WTC11 (cell line): ENCODE measurements around the gene SELENOI. TPM values are rescaled to one million over a fixed set of nuclear protein-coding genes. Genes with fewer than 3 reads are reported as not detected.

Experiments
- ATAC-seq: fragments of 200-7000 bp; cut with Tn5 transposase; 2 replicates; pipeline ENCODE4 v1.10.0; 2021; ENCODE audit warnings: mild to moderate bottlenecking, moderate library complexity
- CTCF ChIA-PET: fragments of 300-600 bp; sonication (Branson Sonifier 250); formaldehyde crosslinking; loops from one replicate; lab custom pipeline; 2021; ENCODE audit warnings: antibody characterized with exemption; lab: Charles Lee
- POLR2A ChIA-PET: fragments of 350-600 bp; sonication (Branson Sonifier 250); formaldehyde crosslinking; loops from one replicate; lab custom pipeline; 2021; ENCODE audit warnings: antibody characterized with exemption; lab: Charles Lee
- DNase-seq: peaks from one replicate; pipeline ENCODE4 v3.0.0; 2021; ENCODE audit warnings: low spot score
- H3K27ac Mint-ChIP-seq: 2 replicates; pipeline ENCODE4 v1.8.0; 2021; ENCODE audit warnings: mixed read lengths
- H3K27me3 Mint-ChIP-seq: 2 replicates; pipeline ENCODE4 v1.8.0; 2021; ENCODE audit warnings: low read depth, mild to moderate bottlenecking, moderate library complexity, mixed read lengths
- H3K36me3 Mint-ChIP-seq: 2 replicates; pipeline ENCODE4 v1.8.0; 2021; ENCODE audit warnings: mixed read lengths
- H3K4me1 Mint-ChIP-seq: 2 replicates; pipeline ENCODE4 v1.8.0; 2022; ENCODE audit warnings: mixed read lengths
- H3K4me3 Mint-ChIP-seq: 2 replicates; pipeline ENCODE4 v1.8.0; 2021; ENCODE audit warnings: mild to moderate bottlenecking, moderate library complexity, mixed read lengths
- H3K9me3 Mint-ChIP-seq: 2 replicates; pipeline ENCODE4 v1.8.0; 2021; ENCODE audit warnings: mixed read lengths
- EMX1 ChIP-seq: fragments of 250-450 bp; sonication (Bioruptor Pico); IDR thresholded peaks from 2 replicates; pipeline ENCODE4 v1.8.0; 2021; ENCODE audit warnings: mild to moderate bottlenecking
- ETV6 ChIP-seq: sonication (generic); formaldehyde crosslinking; IDR thresholded peaks from 2 replicates; pipeline ENCODE4 v1.8.1; 2022; ENCODE audit warnings: mild to moderate bottlenecking, missing genetic modification reagents
- FOXK1 ChIP-seq: sonication (generic); formaldehyde crosslinking; IDR thresholded peaks from 2 replicates; pipeline ENCODE4 v1.8.0; 2022; ENCODE audit warnings: mild to moderate bottlenecking, moderate library complexity, missing genetic modification reagents
- FOXP1 ChIP-seq: sonication (generic); formaldehyde crosslinking; IDR thresholded peaks from 2 replicates; pipeline ENCODE4 v1.8.0; 2022; ENCODE audit warnings: missing genetic modification reagents, mild to moderate bottlenecking, moderate library complexity, borderline replicate concordance
- GABPB1 ChIP-seq: sonication (generic); formaldehyde crosslinking; IDR thresholded peaks from 2 replicates; pipeline ENCODE4 v1.8.1; 2023; ENCODE audit warnings: mild to moderate bottlenecking, missing genetic modification reagents
- KAT7 ChIP-seq: sonication (generic); formaldehyde crosslinking; IDR thresholded peaks from 2 replicates; pipeline ENCODE4 v1.8.1; 2023; ENCODE audit warnings: missing genetic modification reagents, mild to moderate bottlenecking, borderline replicate concordance
- MYBL2 ChIP-seq: sonication (generic); formaldehyde crosslinking; IDR thresholded peaks from 2 replicates; pipeline ENCODE4 v1.8.1; 2023; ENCODE audit warnings: mild to moderate bottlenecking, moderate library complexity, missing genetic modification reagents
- NFYB ChIP-seq: sonication (generic); formaldehyde crosslinking; conservative IDR thresholded peaks from 2 replicates; pipeline ENCODE4 v1.8.0; 2022; ENCODE audit warnings: low read depth, missing genetic modification reagents
- OVOL2 ChIP-seq: fragments of 250-450 bp; sonication (Bioruptor Pico); IDR thresholded peaks from 2 replicates; pipeline ENCODE4 v1.9.0; 2021; ENCODE audit warnings: mild to moderate bottlenecking, borderline replicate concordance
- PRRX2 ChIP-seq: fragments of 250-450 bp; sonication (Bioruptor Pico); IDR thresholded peaks from 2 replicates; pipeline ENCODE4 v1.8.0; 2021; ENCODE audit warnings: mild to moderate bottlenecking
- SMAD3 ChIP-seq: sonication (generic); formaldehyde crosslinking; IDR thresholded peaks from 2 replicates; pipeline ENCODE4 v1.8.0; 2022; ENCODE audit warnings: missing genetic modification reagents, mild to moderate bottlenecking, borderline replicate concordance
- SMAD4 ChIP-seq: sonication (generic); formaldehyde crosslinking; IDR thresholded peaks from 2 replicates; pipeline ENCODE4 v1.8.0; 2022; ENCODE audit warnings: mild to moderate bottlenecking, missing genetic modification reagents
- TP53 ChIP-seq: sonication (generic); formaldehyde crosslinking; IDR thresholded peaks from 2 replicates; pipeline ENCODE4 v1.8.1; 2023; ENCODE audit warnings: mild to moderate bottlenecking, missing genetic modification reagents
- ZBTB21 ChIP-seq: sonication (generic); formaldehyde crosslinking; IDR thresholded peaks from 2 replicates; pipeline ENCODE4 v1.8.1; 2023; ENCODE audit warnings: mild to moderate bottlenecking, missing genetic modification reagents, borderline replicate concordance
- ZNF232 ChIP-seq: sonication (generic); formaldehyde crosslinking; IDR thresholded peaks from 2 replicates; pipeline ENCODE4 v1.8.0; 2022; ENCODE audit warnings: mild to moderate bottlenecking, missing genetic modification reagents
- ZNF416 ChIP-seq: fragments of 250-450 bp; sonication (Bioruptor Pico); IDR thresholded peaks from 2 replicates; pipeline ENCODE4 v1.9.0; 2021; ENCODE audit warnings: mild to moderate bottlenecking, inconsistent platforms
- total RNA-seq: library from RNA; stranded (reverse); gene quantifications from 3 replicates; pipeline ENCODE4 v1.2.3, GENCODE V29; 2021
- TF ChIP-seq, protein P1 (sequence below): sonication (generic); formaldehyde crosslinking; IDR thresholded peaks from 2 replicates; pipeline ENCODE4 v1.8.0; 2022; ENCODE audit warnings: mild to moderate bottlenecking, missing genetic modification reagents
- TF ChIP-seq, protein P2 (sequence below): sonication (generic); formaldehyde crosslinking; IDR thresholded peaks from 2 replicates; pipeline ENCODE4 v1.8.1; 2023; ENCODE audit warnings: mild to moderate bottlenecking, missing genetic modification reagents
- TF ChIP-seq, protein P3 (sequence below): fragments of 250-450 bp; sonication (Bioruptor Pico); IDR thresholded peaks from 2 replicates; pipeline ENCODE4 v1.9.0; 2021; ENCODE audit warnings: mild to moderate bottlenecking
- TF ChIP-seq, protein P4 (sequence below): sonication (generic); formaldehyde crosslinking; IDR thresholded peaks from 2 replicates; pipeline ENCODE4 v1.8.0; 2023; ENCODE audit warnings: missing genetic modification reagents
- TF ChIP-seq, protein P5 (sequence below): sonication (generic); formaldehyde crosslinking; IDR thresholded peaks from 2 replicates; pipeline ENCODE4 v1.8.0; 2022; ENCODE audit warnings: missing genetic modification reagents
- TF ChIP-seq, protein P6 (sequence below): sonication (generic); formaldehyde crosslinking; IDR thresholded peaks from 2 replicates; pipeline ENCODE4 v1.8.1; 2022; ENCODE audit warnings: mild to moderate bottlenecking, missing genetic modification reagents, moderate library complexity, borderline replicate concordance
- TF ChIP-seq, protein P7 (sequence below): sonication (generic); formaldehyde crosslinking; IDR thresholded peaks from 2 replicates; pipeline ENCODE4 v1.8.1; 2023; ENCODE audit warnings: mild to moderate bottlenecking, missing genetic modification reagents, moderate library complexity

The SELENOI gene
- total RNA-seq, 1 experiment from 2014 or later, result 53.1 TPM

DNA sequence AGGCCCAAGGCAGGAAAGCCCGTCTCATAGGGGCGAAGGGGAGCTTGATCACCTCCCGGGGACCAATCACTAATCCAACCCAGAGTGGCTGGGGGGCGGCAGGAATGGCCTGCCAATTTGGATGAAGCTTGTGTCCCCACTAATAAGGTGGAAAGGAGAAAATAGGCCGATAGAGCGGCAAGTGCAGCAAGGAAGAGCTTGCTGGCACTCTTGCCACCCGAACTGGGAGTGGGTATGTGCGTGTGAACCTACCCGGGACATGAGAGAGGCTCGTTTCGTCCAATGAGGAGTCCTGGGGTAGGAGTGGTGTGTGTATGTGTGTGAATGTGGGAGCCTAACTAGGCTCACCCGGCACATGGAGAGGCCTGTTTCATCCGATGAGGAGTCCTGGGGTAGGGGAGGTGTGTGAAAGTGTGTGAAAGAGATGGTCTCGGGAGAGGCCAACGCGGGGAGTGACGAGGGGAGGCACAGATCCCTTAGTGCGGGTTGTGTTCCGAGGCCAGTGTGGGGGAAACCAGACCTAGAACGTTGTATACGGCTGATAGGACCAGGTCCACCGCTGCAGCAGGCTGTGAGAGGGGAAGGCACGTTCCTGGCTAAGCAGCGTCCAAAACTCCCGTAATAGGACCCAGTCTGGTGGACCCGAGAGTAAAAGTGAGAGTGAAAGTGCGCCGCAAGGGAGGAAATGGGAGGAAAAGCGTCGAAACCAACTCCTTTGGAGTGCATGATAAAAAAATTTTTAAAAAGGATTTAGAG lies 47.1 kb upstream of the SELENOI start:
- Mint-ChIP-seq H3K9me3 (peaks cover 3% of the 10 kb centered on the region; the same call in 1 of the 2 replicates), H3K27me3 (no peaks in the 10 kb centered on the region), H3K4me1 (no peaks in the 10 kb centered on the region), H3K36me3 (no peaks in the 10 kb centered on the region; the same call in 1 of the 2 replicates), H3K27ac (no peak overlapping the region), H3K4me3 (no peak overlapping the region)
- ChIA-PET CTCF (interaction anchor here (0.6 to 1.6 kb wide), 6 partner anchors 15 to 148 kb away, joined by 3 to 7 read pairs (median 5); no protein-coding TSS in a partner anchor), POLR2A (interaction anchor here (1.6 to 3.6 kb wide), 2 partner anchors 18 to 55 kb away, joined by 5 to 27 read pairs; partner anchors contain the start of genes HADHA and HADHB)
- no peak for DNase-seq
- ATAC-seq, result peak; percentile 61
- no peak for TF ChIP-seq OVOL2 (CRISPR knock-in tag)
- TF ChIP-seq, protein P1, sequence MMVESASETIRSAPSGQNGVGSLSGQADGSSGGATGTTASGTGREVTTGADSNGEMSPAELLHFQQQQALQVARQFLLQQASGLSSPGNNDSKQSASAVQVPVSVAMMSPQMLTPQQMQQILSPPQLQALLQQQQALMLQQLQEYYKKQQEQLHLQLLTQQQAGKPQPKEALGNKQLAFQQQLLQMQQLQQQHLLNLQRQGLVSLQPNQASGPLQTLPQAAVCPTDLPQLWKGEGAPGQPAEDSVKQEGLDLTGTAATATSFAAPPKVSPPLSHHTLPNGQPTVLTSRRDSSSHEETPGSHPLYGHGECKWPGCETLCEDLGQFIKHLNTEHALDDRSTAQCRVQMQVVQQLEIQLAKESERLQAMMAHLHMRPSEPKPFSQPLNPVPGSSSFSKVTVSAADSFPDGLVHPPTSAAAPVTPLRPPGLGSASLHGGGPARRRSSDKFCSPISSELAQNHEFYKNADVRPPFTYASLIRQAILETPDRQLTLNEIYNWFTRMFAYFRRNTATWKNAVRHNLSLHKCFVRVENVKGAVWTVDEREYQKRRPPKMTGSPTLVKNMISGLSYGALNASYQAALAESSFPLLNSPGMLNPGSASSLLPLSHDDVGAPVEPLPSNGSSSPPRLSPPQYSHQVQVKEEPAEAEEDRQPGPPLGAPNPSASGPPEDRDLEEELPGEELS (CRISPR knock-in tag), result peak; percentile 18; the same call in 1 of the 2 replicates
- TF ChIP-seq, protein P2, sequence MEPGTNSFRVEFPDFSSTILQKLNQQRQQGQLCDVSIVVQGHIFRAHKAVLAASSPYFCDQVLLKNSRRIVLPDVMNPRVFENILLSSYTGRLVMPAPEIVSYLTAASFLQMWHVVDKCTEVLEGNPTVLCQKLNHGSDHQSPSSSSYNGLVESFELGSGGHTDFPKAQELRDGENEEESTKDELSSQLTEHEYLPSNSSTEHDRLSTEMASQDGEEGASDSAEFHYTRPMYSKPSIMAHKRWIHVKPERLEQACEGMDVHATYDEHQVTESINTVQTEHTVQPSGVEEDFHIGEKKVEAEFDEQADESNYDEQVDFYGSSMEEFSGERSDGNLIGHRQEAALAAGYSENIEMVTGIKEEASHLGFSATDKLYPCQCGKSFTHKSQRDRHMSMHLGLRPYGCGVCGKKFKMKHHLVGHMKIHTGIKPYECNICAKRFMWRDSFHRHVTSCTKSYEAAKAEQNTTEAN (CRISPR knock-in tag), result peak; percentile 52; the same call in 1 of the 2 replicates
- TF ChIP-seq SMAD3, result no peak
- TF ChIP-seq ZBTB21 (CRISPR knock-in tag), result no peak
- TF ChIP-seq NFYB (CRISPR knock-in tag), result 0 out of 2 replicates have a peak, but pooled peaks have one; percentile 22
- TF ChIP-seq, protein P3, sequence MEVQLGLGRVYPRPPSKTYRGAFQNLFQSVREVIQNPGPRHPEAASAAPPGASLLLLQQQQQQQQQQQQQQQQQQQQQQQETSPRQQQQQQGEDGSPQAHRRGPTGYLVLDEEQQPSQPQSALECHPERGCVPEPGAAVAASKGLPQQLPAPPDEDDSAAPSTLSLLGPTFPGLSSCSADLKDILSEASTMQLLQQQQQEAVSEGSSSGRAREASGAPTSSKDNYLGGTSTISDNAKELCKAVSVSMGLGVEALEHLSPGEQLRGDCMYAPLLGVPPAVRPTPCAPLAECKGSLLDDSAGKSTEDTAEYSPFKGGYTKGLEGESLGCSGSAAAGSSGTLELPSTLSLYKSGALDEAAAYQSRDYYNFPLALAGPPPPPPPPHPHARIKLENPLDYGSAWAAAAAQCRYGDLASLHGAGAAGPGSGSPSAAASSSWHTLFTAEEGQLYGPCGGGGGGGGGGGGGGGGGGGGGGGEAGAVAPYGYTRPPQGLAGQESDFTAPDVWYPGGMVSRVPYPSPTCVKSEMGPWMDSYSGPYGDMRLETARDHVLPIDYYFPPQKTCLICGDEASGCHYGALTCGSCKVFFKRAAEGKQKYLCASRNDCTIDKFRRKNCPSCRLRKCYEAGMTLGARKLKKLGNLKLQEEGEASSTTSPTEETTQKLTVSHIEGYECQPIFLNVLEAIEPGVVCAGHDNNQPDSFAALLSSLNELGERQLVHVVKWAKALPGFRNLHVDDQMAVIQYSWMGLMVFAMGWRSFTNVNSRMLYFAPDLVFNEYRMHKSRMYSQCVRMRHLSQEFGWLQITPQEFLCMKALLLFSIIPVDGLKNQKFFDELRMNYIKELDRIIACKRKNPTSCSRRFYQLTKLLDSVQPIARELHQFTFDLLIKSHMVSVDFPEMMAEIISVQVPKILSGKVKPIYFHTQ, result no peak
- 0 out of 2 replicates have a peak, but pooled peaks have one; percentile 27 for TF ChIP-seq MYBL2
- TF ChIP-seq, protein P4, sequence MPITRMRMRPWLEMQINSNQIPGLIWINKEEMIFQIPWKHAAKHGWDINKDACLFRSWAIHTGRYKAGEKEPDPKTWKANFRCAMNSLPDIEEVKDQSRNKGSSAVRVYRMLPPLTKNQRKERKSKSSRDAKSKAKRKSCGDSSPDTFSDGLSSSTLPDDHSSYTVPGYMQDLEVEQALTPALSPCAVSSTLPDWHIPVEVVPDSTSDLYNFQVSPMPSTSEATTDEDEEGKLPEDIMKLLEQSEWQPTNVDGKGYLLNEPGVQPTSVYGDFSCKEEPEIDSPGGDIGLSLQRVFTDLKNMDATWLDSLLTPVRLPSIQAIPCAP (CRISPR knock-in tag), result no peak
- no peak for TF ChIP-seq GABPB1 (CRISPR knock-in tag)
- no peak for TF ChIP-seq ETV6
- TF ChIP-seq, protein P5, sequence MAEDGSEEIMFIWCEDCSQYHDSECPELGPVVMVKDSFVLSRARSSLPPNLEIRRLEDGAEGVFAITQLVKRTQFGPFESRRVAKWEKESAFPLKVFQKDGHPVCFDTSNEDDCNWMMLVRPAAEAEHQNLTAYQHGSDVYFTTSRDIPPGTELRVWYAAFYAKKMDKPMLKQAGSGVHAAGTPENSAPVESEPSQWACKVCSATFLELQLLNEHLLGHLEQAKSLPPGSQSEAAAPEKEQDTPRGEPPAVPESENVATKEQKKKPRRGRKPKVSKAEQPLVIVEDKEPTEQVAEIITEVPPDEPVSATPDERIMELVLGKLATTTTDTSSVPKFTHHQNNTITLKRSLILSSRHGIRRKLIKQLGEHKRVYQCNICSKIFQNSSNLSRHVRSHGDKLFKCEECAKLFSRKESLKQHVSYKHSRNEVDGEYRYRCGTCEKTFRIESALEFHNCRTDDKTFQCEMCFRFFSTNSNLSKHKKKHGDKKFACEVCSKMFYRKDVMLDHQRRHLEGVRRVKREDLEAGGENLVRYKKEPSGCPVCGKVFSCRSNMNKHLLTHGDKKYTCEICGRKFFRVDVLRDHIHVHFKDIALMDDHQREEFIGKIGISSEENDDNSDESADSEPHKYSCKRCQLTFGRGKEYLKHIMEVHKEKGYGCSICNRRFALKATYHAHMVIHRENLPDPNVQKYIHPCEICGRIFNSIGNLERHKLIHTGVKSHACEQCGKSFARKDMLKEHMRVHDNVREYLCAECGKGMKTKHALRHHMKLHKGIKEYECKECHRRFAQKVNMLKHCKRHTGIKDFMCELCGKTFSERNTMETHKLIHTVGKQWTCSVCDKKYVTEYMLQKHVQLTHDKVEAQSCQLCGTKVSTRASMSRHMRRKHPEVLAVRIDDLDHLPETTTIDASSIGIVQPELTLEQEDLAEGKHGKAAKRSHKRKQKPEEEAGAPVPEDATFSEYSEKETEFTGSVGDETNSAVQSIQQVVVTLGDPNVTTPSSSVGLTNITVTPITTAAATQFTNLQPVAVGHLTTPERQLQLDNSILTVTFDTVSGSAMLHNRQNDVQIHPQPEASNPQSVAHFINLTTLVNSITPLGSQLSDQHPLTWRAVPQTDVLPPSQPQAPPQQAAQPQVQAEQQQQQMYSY (CRISPR knock-in tag), result no peak
- no peak for TF ChIP-seq SMAD4
- 0 out of 2 replicates have a peak, but pooled peaks have one; percentile 63 for TF ChIP-seq KAT7 (CRISPR knock-in tag)
- TF ChIP-seq TP53 (CRISPR knock-in tag), result no peak
- no peak for TF ChIP-seq ZNF416 (CRISPR knock-in tag)
- no peak for TF ChIP-seq FOXP1 (CRISPR knock-in tag)
- TF ChIP-seq, protein P6, sequence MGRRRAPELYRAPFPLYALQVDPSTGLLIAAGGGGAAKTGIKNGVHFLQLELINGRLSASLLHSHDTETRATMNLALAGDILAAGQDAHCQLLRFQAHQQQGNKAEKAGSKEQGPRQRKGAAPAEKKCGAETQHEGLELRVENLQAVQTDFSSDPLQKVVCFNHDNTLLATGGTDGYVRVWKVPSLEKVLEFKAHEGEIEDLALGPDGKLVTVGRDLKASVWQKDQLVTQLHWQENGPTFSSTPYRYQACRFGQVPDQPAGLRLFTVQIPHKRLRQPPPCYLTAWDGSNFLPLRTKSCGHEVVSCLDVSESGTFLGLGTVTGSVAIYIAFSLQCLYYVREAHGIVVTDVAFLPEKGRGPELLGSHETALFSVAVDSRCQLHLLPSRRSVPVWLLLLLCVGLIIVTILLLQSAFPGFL (CRISPR knock-in tag), result no peak
- TF ChIP-seq FOXK1 (CRISPR knock-in tag), result peak; percentile 51; the same call in 1 of the 2 replicates
- no peak for TF ChIP-seq EMX1 (CRISPR knock-in tag)
- TF ChIP-seq PRRX2 (CRISPR knock-in tag), result no peak
- TF ChIP-seq, protein P7, sequence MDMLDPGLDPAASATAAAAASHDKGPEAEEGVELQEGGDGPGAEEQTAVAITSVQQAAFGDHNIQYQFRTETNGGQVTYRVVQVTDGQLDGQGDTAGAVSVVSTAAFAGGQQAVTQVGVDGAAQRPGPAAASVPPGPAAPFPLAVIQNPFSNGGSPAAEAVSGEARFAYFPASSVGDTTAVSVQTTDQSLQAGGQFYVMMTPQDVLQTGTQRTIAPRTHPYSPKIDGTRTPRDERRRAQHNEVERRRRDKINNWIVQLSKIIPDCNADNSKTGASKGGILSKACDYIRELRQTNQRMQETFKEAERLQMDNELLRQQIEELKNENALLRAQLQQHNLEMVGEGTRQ (CRISPR knock-in tag), result no peak
- TF ChIP-seq ZNF232 (CRISPR knock-in tag), result no peak
